ENCODE measurements around the gene ETFDH. TPM values are rescaled to one million over a fixed set of nuclear protein-coding genes. Genes with fewer than 3 reads are reported as not detected.

ETFDH gene
- polyA plus RNA-seq, 1 donor (not counting 4 experiments of a cell fraction or from before 2014, with no cell fraction given) = 25.5 TPM

DNA sequence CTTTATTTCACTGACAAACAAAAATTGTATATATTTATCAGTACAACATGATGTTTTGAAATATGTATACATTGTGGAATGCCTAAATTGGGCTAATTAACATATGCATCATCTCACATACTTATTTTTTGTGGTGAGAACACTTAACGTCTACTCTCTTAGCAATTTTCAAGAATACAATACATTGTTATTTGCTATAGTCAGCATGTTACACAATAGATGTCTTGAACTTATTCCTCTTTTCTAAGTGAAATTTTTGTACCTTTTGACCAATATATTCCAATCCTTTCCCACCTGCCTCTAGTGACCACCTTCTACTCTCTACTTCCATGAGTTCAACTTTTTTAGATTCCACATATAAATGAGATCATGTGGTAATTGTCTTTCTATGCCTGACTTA is 35.5 kb upstream of the ETFDH start:
- H3K9me1 ChIP-seq (ENCODE audit: control insufficient read depth, extremely low read depth, insufficient read depth, low read length) = no peaks in the 10 kb centered on the region
- no peak for FAIRE-seq
- H3K79me2 ChIP-seq (ENCODE audit: control insufficient read depth, insufficient read depth, low read length) = no peaks in the 10 kb centered on the region
- TF ChIP-seq EZH2 (IDR thresholded peaks at IDR 0.05; ENCODE audit: low read length) = no peak
- TF ChIP-seq, protein P1, sequence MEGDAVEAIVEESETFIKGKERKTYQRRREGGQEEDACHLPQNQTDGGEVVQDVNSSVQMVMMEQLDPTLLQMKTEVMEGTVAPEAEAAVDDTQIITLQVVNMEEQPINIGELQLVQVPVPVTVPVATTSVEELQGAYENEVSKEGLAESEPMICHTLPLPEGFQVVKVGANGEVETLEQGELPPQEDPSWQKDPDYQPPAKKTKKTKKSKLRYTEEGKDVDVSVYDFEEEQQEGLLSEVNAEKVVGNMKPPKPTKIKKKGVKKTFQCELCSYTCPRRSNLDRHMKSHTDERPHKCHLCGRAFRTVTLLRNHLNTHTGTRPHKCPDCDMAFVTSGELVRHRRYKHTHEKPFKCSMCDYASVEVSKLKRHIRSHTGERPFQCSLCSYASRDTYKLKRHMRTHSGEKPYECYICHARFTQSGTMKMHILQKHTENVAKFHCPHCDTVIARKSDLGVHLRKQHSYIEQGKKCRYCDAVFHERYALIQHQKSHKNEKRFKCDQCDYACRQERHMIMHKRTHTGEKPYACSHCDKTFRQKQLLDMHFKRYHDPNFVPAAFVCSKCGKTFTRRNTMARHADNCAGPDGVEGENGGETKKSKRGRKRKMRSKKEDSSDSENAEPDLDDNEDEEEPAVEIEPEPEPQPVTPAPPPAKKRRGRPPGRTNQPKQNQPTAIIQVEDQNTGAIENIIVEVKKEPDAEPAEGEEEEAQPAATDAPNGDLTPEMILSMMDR (optimal IDR thresholded peaks at IDR 0.05 in 1 of 3, IDR thresholded peaks at IDR 0.05 in 1 of 3, conservative IDR thresholded peaks at IDR 0.05 in 1 of 3; ENCODE audit: extremely low read depth in 1 of 3, insufficient read depth in 2 of 3, low read length in 3 of 3) = no peak
- no peak for DNase-seq (ENCODE audit: low read depth, low spot score)
- no peak overlapping the region for H3K27ac ChIP-seq (ENCODE audit: control insufficient read depth, insufficient read depth, low read length)
- dilution Hi-C loops (cut with MboI; ENCODE audit: extremely low pct_ligation_motif_present, low sequenced_read_pairs) = no loop called here
- no peak overlapping the region for H2AFZ ChIP-seq (ENCODE audit: control insufficient read depth, low read length)
- no peaks in the 10 kb centered on the region for H3K27me3 ChIP-seq (ENCODE audit: control insufficient read depth, extremely low read depth, insufficient read depth, low read length)
- no peak overlapping the region for H3K4me3 ChIP-seq (ENCODE audit: control insufficient read depth in 2 of 3, extremely low read depth in 1 of 3, insufficient read depth in 2 of 3, low read depth in 1 of 3, low read length in 3 of 3)
- H3K9ac ChIP-seq (ENCODE audit: control insufficient read depth, extremely low read depth, insufficient read depth, low read length) = no peak overlapping the region
- no peaks in the 10 kb centered on the region for H3K4me1 ChIP-seq (ENCODE audit: control insufficient read depth, extremely low read depth, insufficient read depth, low read length)
- no peaks in the 10 kb centered on the region for H3K9me3 ChIP-seq (ENCODE audit: control insufficient read depth, low read depth, low read length)
- no peaks in the 10 kb centered on the region for H3K36me3 ChIP-seq (ENCODE audit: control insufficient read depth in 2 of 2, extremely low read depth in 1 of 2, insufficient read depth in 2 of 2, low read length in 2 of 2)
- H4K20me1 ChIP-seq (ENCODE audit: control insufficient read depth, extremely low read depth, insufficient read depth, low read length) = no peaks in the 10 kb centered on the region
- no peak overlapping the region for H3K4me2 ChIP-seq (ENCODE audit: control insufficient read depth, extremely low read depth, insufficient read depth, low read depth, low read length)

DNA sequence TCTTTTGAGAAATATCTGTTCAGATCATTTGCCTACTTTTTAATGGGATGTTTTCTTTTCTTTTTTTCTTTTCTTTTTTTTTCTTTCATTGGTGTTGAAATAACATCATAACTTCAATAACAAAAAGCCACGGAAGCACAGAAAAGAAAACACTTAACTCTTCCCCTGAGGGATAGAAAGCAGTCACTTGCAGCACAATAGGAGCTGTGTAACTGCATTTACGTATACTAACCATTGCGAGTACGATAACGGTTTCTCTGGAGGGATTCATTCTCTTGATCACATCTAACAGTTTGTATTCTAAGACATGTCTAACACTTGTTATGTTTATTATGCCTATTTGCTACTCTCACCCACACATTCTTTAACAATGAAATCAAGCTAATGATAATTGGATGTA is 27.7 kb upstream of the ETFDH start:
- no peak overlapping the region for H3K4me2 ChIP-seq (ENCODE audit: control insufficient read depth, extremely low read depth, insufficient read depth, low read depth, low read length)
- no peaks in the 10 kb centered on the region for H3K9me1 ChIP-seq (ENCODE audit: control insufficient read depth, extremely low read depth, insufficient read depth, low read length)

More for the DNA sequence above, 27.7 kb upstream of the ETFDH start:
- dilution Hi-C loops (cut with MboI; ENCODE audit: extremely low pct_ligation_motif_present, low sequenced_read_pairs) = no loop called here
- H3K27ac ChIP-seq (ENCODE audit: control insufficient read depth, insufficient read depth, low read length) = no peak overlapping the region
- H3K9me3 ChIP-seq (ENCODE audit: control insufficient read depth, low read depth, low read length) = no peaks in the 10 kb centered on the region
- H3K79me2 ChIP-seq (ENCODE audit: control insufficient read depth, insufficient read depth, low read length) = no peaks in the 10 kb centered on the region
- H2AFZ ChIP-seq (ENCODE audit: control insufficient read depth, low read length) = no peak overlapping the region
- TF ChIP-seq, protein P1 (optimal IDR thresholded peaks at IDR 0.05 in 1 of 3, IDR thresholded peaks at IDR 0.05 in 1 of 3, conservative IDR thresholded peaks at IDR 0.05 in 1 of 3; ENCODE audit: extremely low read depth in 1 of 3, insufficient read depth in 2 of 3, low read length in 3 of 3) = no peak
- TF ChIP-seq EZH2 (IDR thresholded peaks at IDR 0.05; ENCODE audit: low read length) = no peak
- no peak overlapping the region for H3K9ac ChIP-seq (ENCODE audit: control insufficient read depth, extremely low read depth, insufficient read depth, low read length)
- H3K4me3 ChIP-seq (ENCODE audit: control insufficient read depth in 2 of 3, extremely low read depth in 1 of 3, insufficient read depth in 2 of 3, low read depth in 1 of 3, low read length in 3 of 3) = no peak overlapping the region
- H3K27me3 ChIP-seq (ENCODE audit: control insufficient read depth, extremely low read depth, insufficient read depth, low read length) = no peaks in the 10 kb centered on the region
- no peak for DNase-seq (ENCODE audit: low read depth, low spot score)
- no peaks in the 10 kb centered on the region for H4K20me1 ChIP-seq (ENCODE audit: control insufficient read depth, extremely low read depth, insufficient read depth, low read length)
- peaks cover 4% of the 10 kb centered on the region for H3K4me1 ChIP-seq (ENCODE audit: control insufficient read depth, extremely low read depth, insufficient read depth, low read length)
- H3K36me3 ChIP-seq (ENCODE audit: control insufficient read depth in 2 of 2, extremely low read depth in 1 of 2, insufficient read depth in 2 of 2, low read length in 2 of 2) = no peaks in the 10 kb centered on the region
- FAIRE-seq = no peak

Data from keratinocyte (primary cell).